ENCODE measurements around the gene ETS1.

- TF ChIP-seq REST (IDR thresholded peaks at IDR 0.05; ENCODE audit: unreplicated experiment) (no peak), POLR2AphosphoS5 (IDR thresholded peaks at IDR 0.05; ENCODE audit: low read depth) (no peak), EZH2 (IDR thresholded peaks at IDR 0.05; ENCODE audit: low read depth, unreplicated experiment) (no peak), CTCF (conservative IDR thresholded peaks at IDR 0.05; ENCODE audit: low read depth in 2 of 2) (peak in 1 of 2 experiments; percentile 46; a peak in 2 of 4 replicates), CREB1 (CRISPR knock-in tag; IDR thresholded peaks at IDR 0.05; ENCODE audit: low read depth) (no peak), ZNF331 (CRISPR knock-in tag; IDR thresholded peaks at IDR 0.05; ENCODE audit: low read depth) (no peak), EZH2phosphoT487 (IDR thresholded peaks at IDR 0.05; ENCODE audit: unreplicated experiment) (no peak), NANOG (IDR thresholded peaks at IDR 0.05; ENCODE audit: borderline replicate concordance) (no peak), ZNF114 (CRISPR knock-in tag; IDR thresholded peaks at IDR 0.05) (no peak), JUNB (IDR thresholded peaks at IDR 0.05; ENCODE audit: unreplicated experiment) (no peak)
Measured at GRCh38 chr11:128603752-128604414, 16.5 kb upstream of the ETS1 start.
